ENCODE results near the gene CSRP1.

Gene CSRP1

DNA sequence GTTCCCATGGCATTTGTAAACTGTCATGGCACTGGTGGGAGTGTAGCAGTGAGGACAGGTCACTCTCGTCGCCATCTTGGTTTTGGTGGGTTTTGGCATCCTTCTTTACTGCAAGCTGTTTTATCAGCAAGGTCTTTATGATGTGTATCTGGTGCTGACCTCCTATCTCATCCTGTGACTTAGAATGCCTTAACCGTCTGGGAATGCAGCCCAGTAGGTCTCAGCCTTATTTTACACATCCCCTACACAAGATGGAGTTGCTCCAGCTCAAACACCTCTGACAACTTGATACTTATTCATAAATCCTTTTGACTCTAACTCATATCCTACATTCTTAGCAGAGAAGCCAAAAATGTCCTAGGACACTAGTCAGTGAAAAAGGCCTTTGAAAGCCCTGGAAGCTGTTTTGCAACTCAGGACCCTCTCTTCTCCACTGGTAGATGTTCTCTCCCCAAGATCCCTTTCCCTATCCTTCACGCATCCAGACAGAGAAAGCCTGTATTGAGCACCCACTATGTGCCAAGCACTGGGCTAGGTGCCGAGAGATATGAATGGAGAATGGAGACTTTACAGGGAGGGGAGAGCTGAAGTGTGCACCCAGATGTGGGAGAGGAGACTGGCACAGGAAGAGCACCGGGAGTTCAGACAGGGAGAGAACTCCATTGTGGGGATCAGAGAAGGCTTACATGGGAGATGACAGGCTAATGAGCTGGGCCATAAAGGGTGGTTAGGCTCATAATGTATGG is 6.7 kb upstream of the CSRP1 start:
- DNase-seq (ENCODE audit: low read depth) = no peak

- no peak for DNase-seq (ENCODE audit: low read depth)
Measured at GRCh38 chr1:201511941-201512539, 5.1 kb upstream of the CSRP1 start.

DNA sequence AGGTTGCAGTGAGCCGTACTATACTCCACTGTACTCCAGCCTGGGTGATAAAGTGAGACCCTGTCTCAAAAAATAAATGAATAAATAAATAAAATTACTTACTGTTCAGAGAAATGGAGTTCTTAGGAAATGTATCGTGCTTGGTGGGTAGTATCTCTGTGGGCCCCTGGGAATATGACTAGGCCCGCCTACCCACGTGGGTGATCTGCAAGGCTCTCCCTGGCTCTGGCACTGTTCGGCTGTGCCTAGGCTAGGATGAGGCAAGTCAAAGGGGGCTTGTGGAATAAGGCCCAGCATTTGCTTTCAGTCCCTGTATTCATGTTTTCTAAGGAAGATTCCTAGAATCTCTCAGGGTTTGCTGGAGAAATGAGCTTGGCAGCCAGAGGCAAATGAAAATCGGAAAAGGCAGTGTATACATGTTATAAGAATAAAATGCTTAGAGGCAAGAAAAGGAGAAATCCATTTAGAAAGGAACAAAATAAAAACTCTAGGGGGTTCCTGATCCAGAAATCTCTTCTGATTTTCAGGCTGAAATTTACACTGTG is 4.5 kb upstream of the CSRP1 start:
- DNase-seq (ENCODE audit: low read depth) = no peak

DNA sequence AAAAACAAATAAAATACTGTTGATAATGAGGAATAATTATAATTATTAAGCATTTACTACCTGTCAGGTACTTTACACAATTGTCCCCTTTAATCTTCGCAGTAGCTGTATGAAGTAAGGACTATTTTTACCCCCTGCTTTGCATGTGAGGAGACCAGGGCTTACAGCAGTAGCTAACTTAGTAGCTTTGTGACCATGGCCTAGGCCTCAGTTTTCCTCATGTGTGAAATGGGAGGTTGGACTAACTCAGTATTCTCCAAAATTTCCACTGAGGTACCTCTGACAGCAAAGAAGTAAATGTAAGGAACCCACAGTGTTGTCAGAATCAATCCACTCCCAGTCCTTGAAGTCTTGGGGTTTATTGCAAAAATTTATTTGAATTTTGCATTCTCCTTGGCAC is 3.8 kb upstream of the CSRP1 start:
- no peak for DNase-seq (ENCODE audit: low read depth)

DNA sequence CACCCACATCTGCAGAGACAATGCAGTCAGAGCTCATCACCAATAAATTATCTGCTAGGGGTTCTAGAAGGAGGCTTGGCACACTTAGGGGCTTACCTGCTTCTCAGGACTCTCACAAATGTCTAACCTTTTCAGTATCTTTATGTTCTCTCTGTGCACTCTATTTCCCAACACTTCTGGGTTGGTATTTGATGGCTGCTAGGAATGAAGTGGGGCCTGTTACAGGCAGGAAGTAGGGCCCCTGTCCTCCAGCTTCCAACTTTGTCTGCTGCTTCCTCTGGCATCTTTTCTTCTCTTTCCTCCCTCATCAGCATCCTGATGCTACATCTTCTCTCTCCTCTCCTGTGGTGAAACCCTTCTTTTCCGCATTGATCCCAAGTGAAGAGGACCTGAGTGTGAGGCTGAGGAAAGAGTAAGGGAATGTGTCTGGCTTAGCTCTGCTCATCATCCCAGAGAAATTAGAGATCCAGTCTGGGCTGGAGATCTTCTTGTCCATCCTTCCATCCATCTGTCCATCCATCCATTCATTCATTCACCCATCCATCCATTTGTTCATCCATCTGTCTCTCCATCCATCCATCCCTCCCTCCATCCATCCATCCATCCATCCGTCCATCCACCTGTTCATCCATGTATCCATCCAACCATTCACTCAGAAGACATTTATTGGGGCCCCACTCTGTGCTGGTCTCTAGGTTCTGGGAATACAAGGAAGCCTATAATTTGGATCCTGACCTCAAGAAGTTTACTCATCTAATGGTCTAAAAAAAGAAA is 2.9 kb upstream of the CSRP1 start:
- DNase-seq (ENCODE audit: low read depth) = no peak

DNA sequence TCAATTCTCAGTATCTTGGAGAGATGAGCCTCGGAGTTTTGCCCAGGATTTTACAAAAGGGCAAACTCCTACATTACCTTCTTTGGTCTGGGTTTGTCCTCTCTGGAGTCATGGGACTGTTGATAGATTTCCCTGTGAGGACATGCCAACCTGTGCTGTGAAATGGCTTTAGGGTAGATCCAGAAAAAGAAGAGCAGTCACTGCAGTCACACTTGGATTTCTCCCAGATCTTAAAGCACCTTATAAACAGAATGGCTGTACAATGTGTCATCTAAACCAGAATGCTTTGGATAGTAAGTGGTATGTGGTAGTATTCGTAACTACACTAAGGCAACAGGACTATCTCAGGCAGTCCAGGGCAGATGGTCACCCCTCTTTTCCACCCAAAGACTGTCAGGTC is 1.9 kb upstream of the CSRP1 start:
- DNase-seq (ENCODE audit: low read depth) = no peak

DNA sequence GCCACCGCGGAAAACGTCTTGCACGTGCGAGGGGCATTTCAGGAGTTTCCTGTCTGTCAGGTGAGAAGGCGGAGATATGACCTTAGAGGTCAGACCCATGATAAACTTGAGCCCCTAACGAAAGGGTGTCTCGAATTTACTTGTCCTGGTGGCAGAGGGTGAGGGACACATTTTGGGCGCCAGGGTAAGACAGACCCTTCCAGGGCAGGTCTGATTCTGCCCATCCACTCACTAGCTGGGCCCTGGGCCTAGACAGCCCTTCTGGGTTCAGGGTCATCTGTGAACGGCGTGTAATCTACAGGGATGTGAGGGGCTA is 395 bp upstream of the CSRP1 start:
- no peak for DNase-seq (ENCODE audit: low read depth)

DNA sequence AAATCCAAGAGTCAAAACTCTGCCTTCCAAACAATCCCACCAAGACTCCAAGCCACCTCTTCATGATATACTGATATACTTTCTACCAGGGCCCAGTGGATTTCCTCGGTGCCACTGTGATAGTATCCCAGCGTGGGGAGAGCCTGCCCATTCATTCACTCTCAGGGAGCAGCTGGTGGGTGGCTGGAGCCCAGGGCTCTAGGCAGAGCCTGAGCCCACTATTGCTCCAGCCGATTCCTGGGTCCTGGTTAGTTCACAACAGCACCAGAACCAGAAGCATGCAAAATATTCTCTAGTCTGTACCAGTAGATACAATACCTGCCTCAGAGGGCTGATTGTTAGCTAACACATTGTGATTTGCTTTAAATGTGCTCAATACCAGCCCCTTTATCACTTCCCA is 831 bp downstream of the CSRP1 start:
- DNase-seq (ENCODE audit: low read depth) = no peak

DNA sequence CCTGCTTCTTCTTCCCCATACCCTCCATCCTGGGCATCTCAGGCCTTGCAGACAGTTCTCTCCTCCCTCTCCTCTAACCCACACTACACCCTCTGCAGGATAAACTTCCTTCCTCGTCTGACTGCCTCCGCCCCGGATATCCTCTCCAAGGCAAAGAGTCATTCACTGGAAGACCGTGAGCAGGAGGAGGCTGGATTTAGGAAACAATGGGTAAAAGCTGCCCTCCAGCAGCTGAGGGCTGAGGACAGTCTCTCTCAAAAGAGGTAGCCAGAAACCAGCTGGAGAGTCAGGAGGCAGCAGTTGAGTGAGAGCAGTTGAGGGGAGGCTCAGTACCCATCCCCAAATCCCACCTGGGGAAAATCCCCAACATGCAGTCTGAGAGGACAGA is 1.4 kb downstream of the CSRP1 start:
- DNase-seq (ENCODE audit: low read depth) = no peak

- no peak for DNase-seq (ENCODE audit: low read depth)
Measured at GRCh38 chr1:201504799-201505502, 2.0 kb downstream of the CSRP1 start.

DNA sequence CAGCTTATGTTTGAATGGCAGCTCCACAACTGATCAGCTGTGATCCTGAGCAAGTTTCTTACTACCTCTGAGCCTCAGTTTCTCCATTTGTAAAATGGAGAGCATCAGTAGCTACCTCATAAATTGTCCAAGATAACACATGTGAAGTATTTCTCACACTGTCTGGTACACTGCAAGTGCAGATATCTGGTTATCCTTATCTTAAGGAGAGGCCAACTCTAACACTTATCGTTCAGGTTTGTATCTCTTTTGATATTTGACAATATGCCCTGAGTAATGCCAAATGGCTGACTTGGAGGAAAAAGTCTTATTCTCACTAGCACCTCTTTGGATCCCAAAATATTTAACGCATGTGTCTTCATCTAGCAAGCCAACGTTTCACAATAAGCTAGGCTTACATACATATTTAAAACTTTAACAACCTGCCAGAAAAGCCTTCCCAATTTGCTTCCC is 2.7 kb downstream of the CSRP1 start:
- no peak for DNase-seq (ENCODE audit: low read depth)

DNA sequence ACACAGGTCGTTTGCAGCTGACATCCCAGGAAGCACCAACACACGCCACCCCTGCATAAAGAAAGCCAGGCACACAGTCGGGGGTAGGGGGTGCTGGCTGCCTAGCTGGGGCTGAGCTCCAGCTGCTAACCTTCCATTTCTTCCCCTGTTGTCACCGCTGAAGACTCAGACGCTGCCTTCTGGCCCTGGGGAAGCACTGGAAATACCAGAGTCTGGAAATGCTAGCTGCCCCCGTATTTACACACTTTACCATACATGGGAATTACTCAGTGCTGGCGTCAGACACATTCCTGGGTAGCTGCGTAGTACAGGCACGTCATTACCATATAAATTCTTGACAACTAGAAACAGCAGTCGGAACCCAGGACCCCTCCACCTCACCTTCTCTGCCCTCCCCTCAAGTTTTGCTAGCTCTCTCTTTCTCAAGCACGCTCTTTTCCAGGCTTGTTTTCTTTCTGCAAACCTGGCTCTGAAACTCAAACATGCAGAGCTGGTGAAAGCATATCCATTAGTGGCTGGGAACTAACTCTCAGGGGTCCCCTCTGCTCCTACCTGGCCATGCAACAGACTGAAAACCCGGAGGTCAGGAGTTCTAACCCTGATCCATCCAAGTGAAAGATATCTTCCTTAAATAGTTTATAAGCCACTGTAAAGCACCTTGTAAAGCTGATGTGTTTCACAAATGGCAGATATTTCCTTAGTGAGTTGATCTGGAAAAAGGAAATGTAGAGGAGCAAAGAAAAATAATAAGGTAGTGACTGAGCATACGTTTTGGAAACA is 3.3 kb downstream of the CSRP1 start:
- no peak for DNase-seq (ENCODE audit: low read depth)

GRCh38 chr1:201502511-201502857 is 4.4 kb downstream of the CSRP1 start:
- no peak for DNase-seq (ENCODE audit: low read depth)

DNA sequence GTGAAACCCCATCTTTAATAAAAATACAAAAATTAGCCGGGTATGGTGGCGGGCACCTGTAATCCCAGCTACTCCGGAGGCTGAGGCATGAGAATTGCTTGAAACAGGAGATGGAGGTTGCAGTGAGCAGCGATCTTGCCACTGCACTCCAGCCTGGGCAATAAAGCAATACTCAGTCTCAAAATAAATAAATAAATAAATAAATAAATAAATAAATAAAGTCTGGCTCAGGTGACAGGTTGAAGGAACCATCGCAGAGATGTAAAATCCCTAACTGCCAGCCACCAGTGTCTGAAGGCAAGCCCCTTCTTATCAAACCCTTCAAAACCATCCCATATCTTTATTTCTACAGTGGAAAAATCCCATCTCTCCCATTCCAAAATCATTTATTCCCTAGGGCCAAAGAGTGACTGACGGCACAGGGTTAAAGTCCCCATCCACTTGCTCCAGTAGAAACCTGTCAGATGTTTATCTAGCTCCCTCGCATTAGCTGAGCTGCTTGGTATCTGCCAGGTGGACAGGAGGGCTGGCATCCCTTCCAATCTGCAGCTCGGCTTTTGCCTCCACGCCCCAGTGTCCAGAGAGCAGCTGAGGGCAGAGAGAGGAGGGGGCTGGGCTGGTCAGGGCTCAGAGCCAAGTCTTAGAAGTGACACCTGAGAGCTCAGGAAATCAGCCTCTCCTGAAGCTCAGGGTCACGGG is 5.0 kb downstream of the CSRP1 start:
- no peak for DNase-seq (ENCODE audit: low read depth)

GRCh38 chr1:201501144-201501543 is 5.8 kb downstream of the CSRP1 start:
- no peak for DNase-seq (ENCODE audit: low read depth)

GRCh38 chr1:201500670-201501120 is 6.2 kb downstream of the CSRP1 start:
- no peak for DNase-seq (ENCODE audit: low read depth)

- DNase-seq (ENCODE audit: low read depth) = no peak
Measured at GRCh38 chr1:201499795-201500669, 6.9 kb downstream of the CSRP1 start.

GRCh38 chr1:201499191-201499590 is 7.7 kb downstream of the CSRP1 start:
- no peak for DNase-seq (ENCODE audit: low read depth)

GRCh38 chr1:201498621-201499020 is 8.3 kb downstream of the CSRP1 start:
- no peak for DNase-seq (ENCODE audit: low read depth)

DNA sequence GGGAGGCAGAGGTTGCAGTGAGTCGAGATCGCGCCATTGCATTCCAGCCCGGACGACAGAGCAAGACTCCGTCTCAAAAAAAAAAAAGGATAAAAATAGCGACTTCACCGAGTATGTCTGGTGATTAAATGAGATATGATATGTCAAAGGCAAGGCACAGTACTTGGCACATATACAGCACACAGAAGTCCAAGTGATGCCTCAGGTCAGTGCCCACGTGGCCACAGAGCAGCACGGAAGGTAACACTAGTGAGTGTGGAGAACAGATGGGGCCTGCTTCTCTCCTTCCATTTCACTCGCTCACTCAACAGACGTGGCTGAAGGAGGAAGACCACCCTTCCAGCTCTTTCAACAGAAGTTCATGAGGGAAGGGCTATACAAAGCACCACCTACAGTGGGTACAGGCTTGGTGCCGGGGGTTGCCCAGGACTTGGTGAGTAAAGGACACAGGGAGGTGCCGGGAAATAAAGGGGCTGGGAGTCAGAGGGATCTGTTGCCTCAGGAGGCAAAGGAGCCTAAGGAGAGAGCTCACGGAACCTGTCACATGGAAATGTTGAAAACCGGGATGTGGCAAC is 8.9 kb downstream of the CSRP1 start:
- DNase-seq (ENCODE audit: low read depth) = no peak

All from stimulated activated CD8-positive, alpha-beta memory T cell treated with anti-CD3 and anti-CD28 coated beads, Interleukin-15, amount 100 ng/mL, for 24 hours (primary cell).